HUES6 (cell line): ENCODE results near the gene XRCC6.

Experiments
- H3K27ac ChIP-seq: 2 replicates; pipeline ENCODE4 v1.7.0; 2013; ENCODE audit warnings: low read depth, mild to moderate bottlenecking, low read length, inconsistent platforms
- H3K27me3 ChIP-seq: 2 replicates; pipeline ENCODE4 v1.6.1; 2013; ENCODE audit warnings: low read length; ENCODE audit not compliant: control insufficient read depth, insufficient read depth
- H3K36me3 ChIP-seq: 2 replicates; pipeline ENCODE4 v1.6.1; 2013; ENCODE audit warnings: low read length; ENCODE audit not compliant: control insufficient read depth, insufficient read depth
- H3K4me1 ChIP-seq: 2 replicates; pipeline ENCODE4 v1.6.1; 2013; ENCODE audit warnings: low read length; ENCODE audit not compliant: control insufficient read depth, insufficient read depth
- H3K4me3 ChIP-seq: 2 replicates; pipeline ENCODE4 v1.5.1; 2013; ENCODE audit warnings: low read depth, low read length
- H3K9ac ChIP-seq: one replicate; pipeline ENCODE4 v1.6.1; 2013; ENCODE audit warnings: mild to moderate bottlenecking, low read length
- H3K9me3 ChIP-seq: 2 replicates; pipeline ENCODE4 v1.6.1; 2013; ENCODE audit warnings: low read depth, low read length; ENCODE audit not compliant: control insufficient read depth, insufficient read depth

The XRCC6 gene

GRCh38 chr22:41709341-41709740 is 88.2 kb downstream of the XRCC6 start:
- Histone ChIP-seq H3K4me1 (no peaks in the 10 kb centered on the region), H3K36me3 (no peaks in the 10 kb centered on the region), H3K9ac (no peak overlapping the region), H3K9me3 (no peaks in the 10 kb centered on the region), H3K27ac (no peak overlapping the region), H3K4me3 (no peak overlapping the region), H3K27me3 (peaks cover 2% of the 10 kb centered on the region)

GRCh38 chr22:41713004-41713403 is 91.9 kb downstream of the XRCC6 start:
- Histone ChIP-seq H3K4me3 (no peak overlapping the region), H3K27me3 (peaks cover 2% of the 10 kb centered on the region), H3K27ac (no peak overlapping the region), H3K4me1 (no peaks in the 10 kb centered on the region), H3K9ac (no peak overlapping the region), H3K36me3 (no peaks in the 10 kb centered on the region), H3K9me3 (no peaks in the 10 kb centered on the region)
